ENCODE data around the gene NHS. TPM values are rescaled to one million over a fixed set of nuclear protein-coding genes. Genes with fewer than 3 reads are reported as not detected.

The NHS gene
- total RNA-seq, 1 experiment from 2014 or later: 2.2 TPM

DNA sequence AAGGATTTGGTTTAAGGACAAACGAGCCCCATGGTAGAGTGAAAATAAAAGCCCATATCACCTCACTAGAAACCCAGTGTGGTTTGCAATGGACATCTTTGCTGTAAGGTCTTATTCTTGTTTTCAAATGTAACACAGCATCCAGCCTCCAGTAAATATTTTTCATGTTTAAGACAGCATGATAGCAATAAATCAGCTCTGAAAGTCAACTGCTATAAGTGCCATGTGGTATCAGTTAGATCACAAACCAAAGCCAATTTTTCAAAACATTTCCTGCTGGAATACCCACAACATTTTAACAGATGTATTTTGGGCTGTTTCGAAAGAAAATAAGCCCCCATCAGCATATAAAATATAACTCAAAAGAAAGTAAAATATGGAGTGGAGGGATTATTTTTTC, 338.3 kb downstream of the NHS start:
- no peak overlapping the region for H3K4me3 Mint-ChIP-seq (ENCODE audit: unreplicated experiment)
- no TSS peak for BruUV-seq (replicated peaks)
- no peaks in the 10 kb centered on the region for H3K27me3 ChIP-seq (replicated peaks; ENCODE audit: control insufficient read depth, insufficient read depth, low read length)
- ChIA-PET POLR2A (no interaction called here), CTCF (no interaction called here)
- H3K4me1 ChIP-seq: no peaks in the 10 kb centered on the region
- H3K36me3 Mint-ChIP-seq (ENCODE audit: insufficient read depth, unreplicated experiment): no peaks in the 10 kb centered on the region
- no peaks in the 10 kb centered on the region for H3K9me3 ChIP-seq
- H3K4me1 Mint-ChIP-seq (ENCODE audit: low read depth, unreplicated experiment): no peaks in the 10 kb centered on the region
- no peaks in the 10 kb centered on the region for H3K36me3 ChIP-seq (ENCODE audit: control insufficient read depth, insufficient read depth, low read length)
- H3K9me3 Mint-ChIP-seq (ENCODE audit: unreplicated experiment): no peaks in the 10 kb centered on the region
- no peak overlapping the region for H3K4me3 ChIP-seq (ENCODE audit: low read depth, low read length)
- DNase-seq: no peak
- intact Hi-C loops (cut with micrococcal nuclease; ENCODE audit: unreplicated experiment): no loop called here
- no peaks in the 10 kb centered on the region for H3K27me3 Mint-ChIP-seq (ENCODE audit: insufficient read depth, unreplicated experiment)
- no peak overlapping the region for H3K27ac Mint-ChIP-seq (ENCODE audit: unreplicated experiment)
- TF ChIP-seq, protein P1, sequence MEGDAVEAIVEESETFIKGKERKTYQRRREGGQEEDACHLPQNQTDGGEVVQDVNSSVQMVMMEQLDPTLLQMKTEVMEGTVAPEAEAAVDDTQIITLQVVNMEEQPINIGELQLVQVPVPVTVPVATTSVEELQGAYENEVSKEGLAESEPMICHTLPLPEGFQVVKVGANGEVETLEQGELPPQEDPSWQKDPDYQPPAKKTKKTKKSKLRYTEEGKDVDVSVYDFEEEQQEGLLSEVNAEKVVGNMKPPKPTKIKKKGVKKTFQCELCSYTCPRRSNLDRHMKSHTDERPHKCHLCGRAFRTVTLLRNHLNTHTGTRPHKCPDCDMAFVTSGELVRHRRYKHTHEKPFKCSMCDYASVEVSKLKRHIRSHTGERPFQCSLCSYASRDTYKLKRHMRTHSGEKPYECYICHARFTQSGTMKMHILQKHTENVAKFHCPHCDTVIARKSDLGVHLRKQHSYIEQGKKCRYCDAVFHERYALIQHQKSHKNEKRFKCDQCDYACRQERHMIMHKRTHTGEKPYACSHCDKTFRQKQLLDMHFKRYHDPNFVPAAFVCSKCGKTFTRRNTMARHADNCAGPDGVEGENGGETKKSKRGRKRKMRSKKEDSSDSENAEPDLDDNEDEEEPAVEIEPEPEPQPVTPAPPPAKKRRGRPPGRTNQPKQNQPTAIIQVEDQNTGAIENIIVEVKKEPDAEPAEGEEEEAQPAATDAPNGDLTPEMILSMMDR (IDR thresholded peaks at IDR 0.05; ENCODE audit: insufficient read depth in 1 of 2, low read depth in 1 of 2, low read length in 1 of 2, severe bottlenecking in 1 of 2, unreplicated experiment in 1 of 2): no peak

DNA sequence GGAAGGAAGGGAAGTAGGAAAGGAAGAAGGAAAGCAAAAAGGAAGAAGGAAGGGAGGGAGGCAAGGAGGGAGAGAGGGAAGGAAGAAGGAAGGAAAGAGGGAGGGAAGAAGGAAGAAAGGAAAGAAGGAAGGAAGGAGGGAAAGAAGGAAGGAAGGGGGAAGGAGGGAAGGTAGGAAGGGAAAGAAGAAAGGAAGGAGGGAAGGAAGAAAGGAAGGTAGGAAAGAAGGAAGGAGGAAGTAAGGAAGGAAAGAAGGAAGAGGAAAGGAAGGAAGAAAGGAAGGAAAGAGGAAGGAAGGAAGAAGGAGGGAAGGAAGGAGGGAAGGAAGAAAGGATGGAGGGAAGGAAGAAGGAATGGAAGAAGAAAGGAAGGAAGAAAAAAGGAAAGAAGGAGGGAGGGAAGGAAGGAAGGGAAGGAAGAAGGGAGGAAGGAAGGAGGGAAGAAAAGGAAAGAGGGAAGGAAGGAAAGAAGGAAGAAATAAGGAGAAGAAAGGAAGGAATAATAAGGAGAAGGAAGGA, 343.7 kb downstream of the NHS start:
- TF ChIP-seq, protein P1 (IDR thresholded peaks at IDR 0.05; ENCODE audit: insufficient read depth in 1 of 2, low read depth in 1 of 2, low read length in 1 of 2, severe bottlenecking in 1 of 2, unreplicated experiment in 1 of 2): no peak
- ChIA-PET POLR2A (no interaction called here), CTCF (no interaction called here)

DNA sequence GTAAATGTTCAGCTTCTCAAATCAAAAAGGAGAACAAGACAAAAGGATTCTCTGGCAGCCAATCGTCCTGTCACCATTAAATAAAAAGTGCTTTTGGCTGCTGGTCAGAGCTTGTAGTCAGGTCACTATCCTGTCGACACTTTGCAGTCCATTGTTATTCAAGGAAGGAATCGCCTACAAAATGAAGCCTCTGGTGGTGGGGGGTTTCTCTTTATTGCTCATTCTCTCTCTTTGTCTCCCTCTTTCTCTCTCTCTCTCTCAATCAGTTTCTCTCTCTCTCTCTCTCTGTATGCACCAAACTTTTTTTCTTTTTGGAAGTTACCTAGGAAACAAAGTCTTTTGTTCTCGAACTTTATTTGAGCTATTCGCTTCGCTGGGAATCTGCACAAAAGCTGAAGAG, 344.7 kb downstream of the NHS start:
- no peaks in the 10 kb centered on the region for H3K27me3 Mint-ChIP-seq (ENCODE audit: insufficient read depth, unreplicated experiment)
- DNase-seq: no peak
- Histone ChIP-seq H3K4me3 (ENCODE audit: low read depth, low read length) (no peak overlapping the region), H3K36me3 (ENCODE audit: control insufficient read depth, insufficient read depth, low read length) (no peaks in the 10 kb centered on the region), H3K9me3 (no peaks in the 10 kb centered on the region), H3K27me3 (replicated peaks; ENCODE audit: control insufficient read depth, insufficient read depth, low read length) (no peaks in the 10 kb centered on the region), H3K4me1 (no peaks in the 10 kb centered on the region)
- H3K36me3 Mint-ChIP-seq (ENCODE audit: insufficient read depth, unreplicated experiment): no peaks in the 10 kb centered on the region
- no peak overlapping the region for H3K4me3 Mint-ChIP-seq (ENCODE audit: unreplicated experiment)
- no TSS peak for BruUV-seq (replicated peaks)
- CTCF ChIA-PET: no interaction called here
- H3K4me1 Mint-ChIP-seq (ENCODE audit: low read depth, unreplicated experiment): no peaks in the 10 kb centered on the region
- no peaks in the 10 kb centered on the region for H3K9me3 Mint-ChIP-seq (ENCODE audit: unreplicated experiment)
- intact Hi-C loops (cut with micrococcal nuclease; ENCODE audit: unreplicated experiment): no loop called here
- TF ChIP-seq, protein P1 (IDR thresholded peaks at IDR 0.05; ENCODE audit: insufficient read depth in 1 of 2, low read depth in 1 of 2, low read length in 1 of 2, severe bottlenecking in 1 of 2, unreplicated experiment in 1 of 2): no peak
- no peak overlapping the region for H3K27ac Mint-ChIP-seq (ENCODE audit: unreplicated experiment)
- POLR2A ChIA-PET: no interaction called here

More for the DNA sequence above, 343.7 kb downstream of the NHS start:
- Mint-ChIP-seq H3K4me3 (ENCODE audit: unreplicated experiment) (no peak overlapping the region), H3K36me3 (ENCODE audit: insufficient read depth, unreplicated experiment) (no peaks in the 10 kb centered on the region), H3K27me3 (ENCODE audit: insufficient read depth, unreplicated experiment) (no peaks in the 10 kb centered on the region), H3K4me1 (ENCODE audit: low read depth, unreplicated experiment) (no peaks in the 10 kb centered on the region), H3K27ac (ENCODE audit: unreplicated experiment) (no peak overlapping the region), H3K9me3 (ENCODE audit: unreplicated experiment) (no peaks in the 10 kb centered on the region)
- Histone ChIP-seq H3K9me3 (no peaks in the 10 kb centered on the region), H3K27me3 (replicated peaks; ENCODE audit: control insufficient read depth, insufficient read depth, low read length) (no peaks in the 10 kb centered on the region), H3K4me3 (ENCODE audit: low read depth, low read length) (no peak overlapping the region), H3K4me1 (no peaks in the 10 kb centered on the region), H3K36me3 (ENCODE audit: control insufficient read depth, insufficient read depth, low read length) (no peaks in the 10 kb centered on the region)
- BruUV-seq (replicated peaks): no TSS peak
- DNase-seq: no peak
- intact Hi-C loops (cut with micrococcal nuclease; ENCODE audit: unreplicated experiment): no loop called here

All from Caco-2 (cell line).